Activated CD8-positive, alpha-beta T cell treated with anti-CD3 and anti-CD28 coated beads for 36 hours (primary cell): ENCODE data around the gene NKTR. TPM values are rescaled to one million over a fixed set of nuclear protein-coding genes. Genes with fewer than 3 reads are reported as not detected.

ENCODE experiments used
- ATAC-seq: fragments of 200-7000 bp; cut with Tn5 transposase; one replicate; pipeline ENCODE4 v1.10.0; 2021; ENCODE audit warnings: mild to moderate bottlenecking, moderate library complexity
- CTCF ChIA-PET: fragments of 350-600 bp; sonication (Branson Sonifier 250); formaldehyde crosslinking; loops from one replicate; lab custom pipeline; 2021; ENCODE audit warnings: antibody characterized with exemption; lab: Charles Lee
- POLR2A ChIA-PET: fragments of 350-600 bp; sonication (Branson Sonifier 250); formaldehyde crosslinking; loops from one replicate; lab custom pipeline; 2021; ENCODE audit warnings: antibody characterized with exemption; lab: Charles Lee
- DNase-seq: peaks from one replicate; pipeline ENCODE4 v3.0.0-alpha.2; 2020
- H3K27ac Mint-ChIP-seq: one replicate; pipeline ENCODE4 v1.8.0; 2021; ENCODE audit warnings: mild to moderate bottlenecking, mixed read lengths
- H3K27me3 Mint-ChIP-seq: one replicate; pipeline ENCODE4 v1.8.0; 2021; ENCODE audit warnings: mixed read lengths
- H3K36me3 Mint-ChIP-seq: one replicate; pipeline ENCODE4 v1.8.0; 2021; ENCODE audit warnings: low read depth, mixed read lengths
- H3K4me1 Mint-ChIP-seq: one replicate; pipeline ENCODE4 v1.8.0; 2021; ENCODE audit warnings: low read depth, mixed read lengths
- H3K4me3 Mint-ChIP-seq: one replicate; pipeline ENCODE4 v1.8.0; 2021; ENCODE audit warnings: mild to moderate bottlenecking, moderate library complexity, mixed read lengths
- H3K9me3 Mint-ChIP-seq: one replicate; pipeline ENCODE4 v1.8.0; 2021; ENCODE audit warnings: mixed read lengths
- CTCF ChIP-seq: fragments of 200-600 bp; IDR thresholded peaks from one replicate; pipeline ENCODE4 v1.8.0; 2022; ENCODE audit warnings: antibody characterized with exemption, mild to moderate bottlenecking
- intact Hi-C: fragments of 100-400 bp; cut with micrococcal nuclease; formaldehyde crosslinking; loops from one replicate; pipeline ENCODE4 v1.10.0; 2022
- total RNA-seq, 2 experiments: library from RNA; stranded (reverse); gene quantifications; one replicate each; pipeline ENCODE4 v1.2.3, GENCODE V29; 2021

The NKTR gene
- total RNA-seq, 2 experiments from 2014 or later, result 63.4 to 65.9 TPM

DNA sequence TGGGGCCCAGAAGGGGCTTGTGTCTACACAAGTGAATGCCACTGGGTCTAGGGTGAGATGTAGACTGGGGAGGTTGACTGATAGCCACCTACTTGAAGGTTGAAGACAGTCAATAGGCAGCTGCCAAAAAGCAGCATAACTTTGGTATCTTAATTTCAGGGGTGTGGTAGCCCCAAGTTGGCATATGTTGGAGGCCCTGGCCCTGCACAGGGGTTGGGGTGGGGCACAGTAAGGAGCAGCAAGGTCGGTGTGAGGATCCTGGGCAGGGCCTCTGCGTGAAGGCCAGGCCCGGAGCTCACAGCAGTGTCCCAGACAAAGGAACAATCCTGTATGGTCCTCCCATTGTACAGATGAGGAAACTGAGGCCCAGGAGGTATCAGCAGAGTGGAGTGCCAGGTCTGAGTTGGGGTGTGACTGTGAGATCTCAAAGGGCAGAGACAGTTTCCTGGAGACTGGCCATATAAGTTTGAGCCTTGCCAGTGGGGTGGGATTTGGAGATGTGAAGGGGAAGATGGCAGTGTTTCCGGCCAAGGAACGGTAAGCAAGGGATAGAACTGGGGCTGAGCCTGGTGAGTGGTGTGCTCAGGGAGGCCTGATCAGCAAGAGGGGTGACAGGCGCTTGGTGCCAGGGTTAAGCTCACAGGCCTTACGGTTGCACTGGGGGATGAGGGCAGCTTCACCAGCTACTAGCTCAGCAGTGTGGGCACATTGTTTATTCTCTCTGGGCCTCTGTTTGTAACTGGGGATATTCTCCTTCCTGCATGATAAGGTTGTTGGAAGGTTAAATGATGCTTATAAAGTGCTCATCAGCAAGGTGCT is 86.6 kb downstream of the NKTR start:
- POLR2A ChIA-PET, result no interaction called here
- TF ChIP-seq CTCF, result no peak
- Mint-ChIP-seq H3K36me3 (no peaks in the 10 kb centered on the region), H3K27ac (no peak overlapping the region), H3K4me1 (no peaks in the 10 kb centered on the region), H3K27me3 (peaks cover 9% of the 10 kb centered on the region), H3K4me3 (no peak overlapping the region), H3K9me3 (no peaks in the 10 kb centered on the region)
- intact Hi-C loops, result no loop called here
- ATAC-seq (no peak), DNase-seq (no peak)
- CTCF ChIA-PET, result no interaction called here

DNA sequence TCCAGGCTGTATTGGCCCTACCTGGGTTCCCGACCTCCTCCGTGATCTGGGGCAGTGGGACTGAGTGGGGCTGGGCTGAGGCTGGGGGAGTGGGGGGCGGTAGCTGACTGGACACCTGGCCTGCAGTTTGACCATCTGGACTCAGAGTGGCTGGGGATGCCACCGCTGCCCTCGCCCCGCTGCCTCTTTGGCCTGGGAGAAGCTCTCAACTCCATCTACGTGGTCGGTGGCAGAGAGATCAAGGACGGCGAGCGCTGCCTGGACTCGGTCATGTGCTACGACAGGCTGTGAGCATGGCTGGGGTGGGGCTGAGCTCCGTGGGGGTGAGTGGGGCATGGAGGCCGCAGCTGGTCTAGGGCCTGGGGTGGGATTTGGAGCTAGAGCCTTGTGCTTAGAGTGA is 87.5 kb downstream of the NKTR start:
- no peak overlapping the region for H3K4me3 Mint-ChIP-seq
- DNase-seq, result no peak
- no peak overlapping the region for H3K27ac Mint-ChIP-seq
- H3K9me3 Mint-ChIP-seq, result no peaks in the 10 kb centered on the region
- no peaks in the 10 kb centered on the region for H3K36me3 Mint-ChIP-seq
- intact Hi-C loops, result no loop called here
- no peaks in the 10 kb centered on the region for H3K4me1 Mint-ChIP-seq
- POLR2A ChIA-PET, result interaction anchor here (0.5 to 0.6 kb wide), 2 partner anchors 11 to 523 kb away, joined by 3 read pairs; no protein-coding TSS in a partner anchor
- H3K27me3 Mint-ChIP-seq, result peaks cover 5% of the 10 kb centered on the region
- no peak for TF ChIP-seq CTCF
- CTCF ChIA-PET, result no interaction called here
- ATAC-seq, result no peak

DNA sequence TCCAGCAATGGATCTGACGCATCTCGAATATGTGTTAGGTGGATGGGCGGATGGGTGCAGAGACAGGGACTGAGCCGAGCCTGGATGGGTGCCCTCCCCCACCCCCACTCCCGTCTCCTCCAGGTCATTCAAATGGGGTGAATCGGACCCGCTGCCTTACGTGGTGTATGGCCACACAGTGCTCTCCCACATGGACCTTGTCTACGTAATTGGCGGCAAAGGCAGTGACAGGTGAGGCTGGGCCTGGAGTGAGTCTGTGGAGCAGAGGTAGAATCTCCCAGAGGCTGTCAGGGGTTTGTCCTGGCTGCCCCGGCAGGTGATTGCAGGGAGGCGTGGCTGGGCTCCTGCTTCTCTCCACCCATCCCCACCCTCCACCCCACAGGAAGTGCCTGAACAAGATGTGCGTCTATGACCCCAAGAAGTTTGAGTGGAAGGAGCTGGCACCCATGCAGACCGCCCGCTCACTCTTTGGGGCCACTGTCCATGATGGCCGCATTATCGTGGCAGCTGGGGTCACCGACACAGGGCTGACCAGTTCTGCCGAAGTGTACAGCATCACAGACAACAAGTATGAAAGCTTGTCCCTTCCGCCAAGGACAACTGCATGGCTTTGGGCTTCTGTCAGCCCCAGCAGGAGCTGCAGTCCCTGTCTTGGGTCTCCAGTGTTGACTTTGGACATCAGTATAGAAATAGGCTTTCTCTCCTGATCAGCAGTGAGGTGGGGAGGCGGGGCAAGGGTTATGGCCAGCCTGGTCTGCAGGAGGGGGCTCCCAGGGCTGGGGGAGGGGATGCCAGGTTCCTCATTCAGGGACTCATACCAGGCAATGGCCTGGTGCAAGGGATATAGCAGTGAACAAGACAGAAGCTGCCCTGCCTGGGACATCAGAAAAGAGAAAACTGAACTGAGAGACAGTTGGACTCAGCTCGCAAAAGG is 88.3 kb downstream of the NKTR start:
- intact Hi-C loops, result no loop called here
- Mint-ChIP-seq H3K9me3 (no peaks in the 10 kb centered on the region), H3K4me3 (no peak overlapping the region), H3K36me3 (no peaks in the 10 kb centered on the region), H3K27me3 (peaks cover 4% of the 10 kb centered on the region), H3K27ac (no peak overlapping the region), H3K4me1 (no peaks in the 10 kb centered on the region)
- ATAC-seq, result no peak
- no peak for TF ChIP-seq CTCF
- ChIA-PET CTCF (no interaction called here), POLR2A (no interaction called here)
- DNase-seq, result no peak

- CTCF ChIA-PET, result no interaction called here
- Mint-ChIP-seq H3K36me3 (no peaks in the 10 kb centered on the region), H3K27me3 (peaks cover 3% of the 10 kb centered on the region), H3K27ac (no peak overlapping the region), H3K4me1 (no peaks in the 10 kb centered on the region), H3K4me3 (no peak overlapping the region), H3K9me3 (no peaks in the 10 kb centered on the region)
- POLR2A ChIA-PET, result no interaction called here
- TF ChIP-seq CTCF, result no peak
- ATAC-seq (no peak), DNase-seq (peak; percentile 1)
- intact Hi-C loops, result no loop called here
These were observed 89.0 kb downstream of the NKTR start for GRCh38 chr3:42689421-42690014.
